Hepatocyte (in vitro differentiated cells): ENCODE data around the gene TRMT11. TPM values are rescaled to one million over a fixed set of nuclear protein-coding genes. Genes with fewer than 3 reads are reported as not detected.
A peak's percentile ranks its signal among the peaks of the same experiment; 100 is the strongest.

ENCODE experiments used
- DNase-seq: peaks from one replicate; pipeline ENCODE4 v3.0.0-alpha.2; 2016; ENCODE audit warnings: low spot score
- H2AFZ ChIP-seq: fragments of 200-600 bp; sonication (generic); 2 replicates; pipeline ENCODE4 v1.6.0; 2016; ENCODE audit warnings: antibody characterized with exemption, mild to moderate bottlenecking
- H3K27ac ChIP-seq: fragments of 200-600 bp; sonication (generic); 2 replicates; pipeline ENCODE4 v1.5.1; 2016; ENCODE audit warnings: mild to moderate bottlenecking
- H3K27me3 ChIP-seq: fragments of 200-600 bp; sonication (generic); 2 replicates; pipeline ENCODE4 v1.6.1; 2016
- H3K36me3 ChIP-seq: fragments of 200-600 bp; sonication (generic); replicated peaks from 2 replicates; pipeline ENCODE4 v1.5.1; 2016; ENCODE audit warnings: low read depth; ENCODE audit not compliant: insufficient read depth
- H3K4me1 ChIP-seq: fragments of 200-600 bp; sonication (generic); 2 replicates; pipeline ENCODE4 v1.5.1; 2016; ENCODE audit warnings: mild to moderate bottlenecking, moderate library complexity; ENCODE audit not compliant: insufficient read depth
- H3K4me2 ChIP-seq: fragments of 200-600 bp; sonication (generic); 2 replicates; pipeline ENCODE4 v1.6.0; 2016
- H3K4me3 ChIP-seq: fragments of 200-600 bp; sonication (generic); 2 replicates; pipeline ENCODE4 v1.5.1; 2016; ENCODE audit warnings: mild to moderate bottlenecking
- H3K79me2 ChIP-seq: fragments of 200-600 bp; sonication (generic); 2 replicates; pipeline ENCODE4 v1.6.0; 2017; ENCODE audit warnings: mild to moderate bottlenecking
- H3K9me2 ChIP-seq: fragments of 200-600 bp; sonication (generic); replicated peaks from 2 replicates; pipeline ENCODE4 v1.6.0; 2017; ENCODE audit warnings: mild to moderate bottlenecking; ENCODE audit not compliant: insufficient read depth
- H3K9me3 ChIP-seq: fragments of 200-600 bp; sonication (generic); 2 replicates; pipeline ENCODE4 v1.5.1; 2016; ENCODE audit warnings: low read depth, mild to moderate bottlenecking
- H4K20me1 ChIP-seq: fragments of 200-600 bp; sonication (generic); 2 replicates; pipeline ENCODE4 v1.6.0; 2016; ENCODE audit warnings: mild to moderate bottlenecking; ENCODE audit not compliant: insufficient read depth, poor library complexity, severe bottlenecking
- EZH2 ChIP-seq: fragments of 200-600 bp; sonication (generic); IDR thresholded peaks from 2 replicates; pipeline ENCODE4 v1.6.1; 2016; ENCODE audit warnings: antibody characterized with exemption, mild to moderate bottlenecking, borderline replicate concordance
- EZH2phosphoT487 ChIP-seq: fragments of 200-600 bp; sonication (generic); IDR thresholded peaks from one replicate; pipeline ENCODE4 v1.6.1; 2018; ENCODE audit warnings: antibody characterized with exemption, mild to moderate bottlenecking, low read depth, moderate library complexity; ENCODE audit not compliant: unreplicated experiment, severe bottlenecking
- WGBS: methylation state at CpG from one replicate; pipeline ENCODE4 v1.1.6; 2016; ENCODE audit warnings: low lambda C conversion rate; ENCODE audit errors: missing lambda C conversion rate; 5-methylcytosine and 5-hydroxymethylcytosine counted together
- polyA plus RNA-seq: library from polyadenylated mRNA; unstranded; fragments of >200 nt; fragmentation: Nextera tagmentation; extraction: Ambion mirVana; gene quantifications from 2 replicates; pipeline ENCODE4 v1.2.1, GENCODE V29; 2016
- total RNA-seq: library from RNA; depleted of rRNA; stranded (reverse); fragments of >200 nt; gene quantifications from 2 replicates; pipeline ENCODE4 v1.2.3, GENCODE V29; 2014
- TF ChIP-seq, protein P1 (sequence below): fragments of 200-600 bp; sonication (generic); IDR thresholded peaks from 2 replicates; pipeline ENCODE4 v1.5.1; 2016; ENCODE audit warnings: antibody characterized with exemption, mild to moderate bottlenecking; ENCODE audit not compliant: poor library complexity

Gene TRMT11
- total and polyA plus RNA-seq, 2 experiments from 2014 or later, result 18.6 to 27.6 TPM

- no peak for DNase-seq
- Histone ChIP-seq H3K4me2 (no peak overlapping the region), H3K4me1 (peaks cover 7% of the 10 kb centered on the region), H3K27ac (no peak overlapping the region), H3K27me3 (no peaks in the 10 kb centered on the region), H4K20me1 (no peaks in the 10 kb centered on the region), H3K4me3 (no peak overlapping the region), H3K9me2 (no peaks in the 10 kb centered on the region), H3K79me2 (peaks cover 24% of the 10 kb centered on the region), H2AFZ (no peak overlapping the region), H3K36me3 (no peaks in the 10 kb centered on the region), H3K9me3 (no peaks in the 10 kb centered on the region)
- WGBS, result 44% methylated on average over 5 of the region's 5 CpGs
- TF ChIP-seq, protein P1, sequence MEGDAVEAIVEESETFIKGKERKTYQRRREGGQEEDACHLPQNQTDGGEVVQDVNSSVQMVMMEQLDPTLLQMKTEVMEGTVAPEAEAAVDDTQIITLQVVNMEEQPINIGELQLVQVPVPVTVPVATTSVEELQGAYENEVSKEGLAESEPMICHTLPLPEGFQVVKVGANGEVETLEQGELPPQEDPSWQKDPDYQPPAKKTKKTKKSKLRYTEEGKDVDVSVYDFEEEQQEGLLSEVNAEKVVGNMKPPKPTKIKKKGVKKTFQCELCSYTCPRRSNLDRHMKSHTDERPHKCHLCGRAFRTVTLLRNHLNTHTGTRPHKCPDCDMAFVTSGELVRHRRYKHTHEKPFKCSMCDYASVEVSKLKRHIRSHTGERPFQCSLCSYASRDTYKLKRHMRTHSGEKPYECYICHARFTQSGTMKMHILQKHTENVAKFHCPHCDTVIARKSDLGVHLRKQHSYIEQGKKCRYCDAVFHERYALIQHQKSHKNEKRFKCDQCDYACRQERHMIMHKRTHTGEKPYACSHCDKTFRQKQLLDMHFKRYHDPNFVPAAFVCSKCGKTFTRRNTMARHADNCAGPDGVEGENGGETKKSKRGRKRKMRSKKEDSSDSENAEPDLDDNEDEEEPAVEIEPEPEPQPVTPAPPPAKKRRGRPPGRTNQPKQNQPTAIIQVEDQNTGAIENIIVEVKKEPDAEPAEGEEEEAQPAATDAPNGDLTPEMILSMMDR, result no peak
- TF ChIP-seq EZH2, result no peak
- TF ChIP-seq EZH2phosphoT487, result no peak
These were observed 31.5 kb upstream of the TRMT11 start for GRCh38 chr6:125954735-125955339.

GRCh38 chr6:125955973-125956372, 30.4 kb upstream of the TRMT11 start:
- WGBS, result 51% methylated on average over 5 of the region's 5 CpGs
- H3K27me3 ChIP-seq, result no peaks in the 10 kb centered on the region
- no peaks in the 10 kb centered on the region for H3K36me3 ChIP-seq
- H3K79me2 ChIP-seq, result peaks cover 35% of the 10 kb centered on the region
- H3K27ac ChIP-seq, result peak overlapping the region; percentile 40
- H3K4me2 ChIP-seq, result peak overlapping the region; percentile 80
- H3K9me2 ChIP-seq, result no peaks in the 10 kb centered on the region
- H3K9me3 ChIP-seq, result no peaks in the 10 kb centered on the region
- H2AFZ ChIP-seq, result peak overlapping the region; percentile 75
- peak overlapping the region; percentile 23 for H3K4me3 ChIP-seq
- H4K20me1 ChIP-seq, result no peaks in the 10 kb centered on the region
- peaks cover 7% of the 10 kb centered on the region for H3K4me1 ChIP-seq
- DNase-seq, result no peak
- TF ChIP-seq, protein P1, result no peak
- no peak for TF ChIP-seq EZH2phosphoT487
- TF ChIP-seq EZH2, result no peak

DNA sequence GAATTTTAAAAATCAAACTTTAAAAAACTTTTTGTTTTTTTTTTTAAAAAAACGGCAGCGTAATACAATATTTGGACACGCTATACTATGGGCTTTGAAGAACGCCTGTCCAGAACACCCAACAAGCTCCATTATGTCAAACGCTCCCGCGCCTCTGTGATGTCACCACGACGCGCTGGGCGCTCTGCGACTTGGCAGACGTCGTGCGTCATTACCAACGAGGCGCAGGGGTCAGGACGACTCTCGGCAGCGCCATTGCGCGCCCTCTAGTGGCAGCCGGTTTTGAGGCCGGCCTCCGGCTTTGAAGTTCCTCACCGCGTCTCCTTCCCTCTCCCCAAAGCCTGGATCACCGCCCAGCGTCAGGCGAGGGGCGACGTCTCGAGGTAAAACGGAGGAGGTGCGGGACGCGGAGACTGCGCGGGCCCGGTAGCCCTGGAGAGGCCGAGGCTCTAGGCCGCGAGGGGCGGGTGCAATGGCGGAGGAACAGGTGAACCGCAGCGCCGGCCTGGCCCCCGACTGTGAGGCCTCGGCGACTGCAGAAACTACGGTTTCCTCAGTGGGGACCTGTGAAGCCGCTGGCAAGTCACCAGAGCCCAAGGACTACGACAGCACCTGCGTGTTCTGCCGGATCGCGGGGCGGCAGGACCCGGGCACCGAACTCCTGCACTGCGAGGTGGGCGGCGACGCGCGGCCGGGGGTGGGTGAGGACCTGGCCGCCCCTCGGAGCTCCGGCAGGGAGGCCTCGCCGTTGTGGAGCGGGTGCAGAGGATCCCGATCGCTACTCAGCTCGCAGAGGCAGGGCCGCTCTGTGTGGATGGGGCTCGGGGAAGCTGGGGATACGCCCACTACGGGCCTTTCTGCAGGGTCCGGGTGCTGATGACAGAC, 29.6 kb upstream of the TRMT11 start, which contains the start of gene HINT3:
HINT3 (plus strand) TSS at position 265 of the 885 bp plus-strand sequence; CDS start at position 473, 208 bp downstream.
- Histone ChIP-seq H3K4me2 (peak within 1 kb of the TSS; percentile 80), H3K79me2 (peaks cover 43% of the 10 kb centered on the region), H3K27me3 (no peaks in the 10 kb centered on the region), H3K4me3 (peak within 1 kb of the TSS; percentile 78), H2AFZ (peak within 1 kb of the TSS; percentile 86), H3K4me1 (peaks cover 7% of the 10 kb centered on the region), H3K9me2 (no peaks in the 10 kb centered on the region), H3K36me3 (no peaks in the 10 kb centered on the region), H3K9me3 (no peaks in the 10 kb centered on the region), H4K20me1 (no peaks in the 10 kb centered on the region), H3K27ac (peak within 1 kb of the TSS; percentile 97)
- DNase-seq, result peak; percentile 99
- TF ChIP-seq EZH2 (no peak), EZH2phosphoT487 (no peak)
- TF ChIP-seq, protein P1, result peak; percentile 100
- under 1% methylated on average over 81 of the region's 82 CpGs for WGBS
